Measurements from ENCODE around the gene TNRC6B.
A peak's percentile ranks its signal among the peaks of the same experiment; 100 is the strongest.
"Not testable (repeated sequence)": the region's sequence is repeated elsewhere in the genome, so short reads cannot be mapped to it uniquely, and the experiment has no call there.

TNRC6B gene

GRCh38 chr22:40183603-40184002, 5.9 kb downstream of the TNRC6B start:
- not testable (repeated sequence) for DNase-seq

- DNase-seq, result no peak
Measured at GRCh38 chr22:40187389-40187788, 9.7 kb downstream of the TNRC6B start.

GRCh38 chr22:40189997-40190396, 12.3 kb downstream of the TNRC6B start:
- no peak for DNase-seq

GRCh38 chr22:40190501-40190900, 12.8 kb downstream of the TNRC6B start:
- DNase-seq, result no peak

- no peak for DNase-seq
Measured at GRCh38 chr22:40193429-40194421, 16.0 kb downstream of the TNRC6B start.

GRCh38 chr22:40194656-40195055, 16.9 kb downstream of the TNRC6B start:
- DNase-seq, result no peak

- no peak for DNase-seq
Measured at GRCh38 chr22:40196628-40197360, 19.1 kb downstream of the TNRC6B start.

- DNase-seq, result not testable (repeated sequence)
Measured at GRCh38 chr22:40197421-40197820, 19.7 kb downstream of the TNRC6B start.

- DNase-seq, result peak; percentile 50
Measured at GRCh38 chr22:40198733-40199132, 21.0 kb downstream of the TNRC6B start.

- DNase-seq, result no peak
Measured at GRCh38 chr22:40199223-40199622, 21.5 kb downstream of the TNRC6B start.

GRCh38 chr22:40199852-40200251, 22.1 kb downstream of the TNRC6B start:
- no peak for DNase-seq

GRCh38 chr22:40200795-40201530, 23.2 kb downstream of the TNRC6B start:
- no peak for DNase-seq

- no peak for DNase-seq
Measured at GRCh38 chr22:40202225-40202944, 24.7 kb downstream of the TNRC6B start.

- DNase-seq, result no peak
Measured at GRCh38 chr22:40203572-40203971, 25.8 kb downstream of the TNRC6B start.

GRCh38 chr22:40204321-40205116, 26.8 kb downstream of the TNRC6B start:
- DNase-seq, result no peak

GRCh38 chr22:40206561-40206960, 28.8 kb downstream of the TNRC6B start:
- DNase-seq, result no peak

- no peak for DNase-seq
Measured at GRCh38 chr22:40210818-40211217, 33.1 kb downstream of the TNRC6B start.

- no peak for DNase-seq
Measured at GRCh38 chr22:40211476-40212054, 33.8 kb downstream of the TNRC6B start.

- no peak for DNase-seq
Measured at GRCh38 chr22:40212121-40212520, 34.4 kb downstream of the TNRC6B start.

- no peak for DNase-seq
Measured at GRCh38 chr22:40213478-40213877, 35.8 kb downstream of the TNRC6B start.

- peak; percentile 71 for DNase-seq
Measured at GRCh38 chr22:40215266-40215665, 37.5 kb downstream of the TNRC6B start.

Data from DMS 273 treated with DMSO at 0.1 percent for 48 hours (cell line).